IPS-NIHi7 (cell line): ENCODE data around the gene RYR1.
"Not testable (repeated sequence)": the region's sequence is repeated elsewhere in the genome, so short reads cannot be mapped to it uniquely, and the experiment has no call there.

Source experiments
- DNase-seq: peaks from one replicate; pipeline ENCODE4 v3.0.0; 2012; ENCODE audit warnings: mixed read lengths; ENCODE audit errors: extremely low spot score

The RYR1 gene

DNA sequence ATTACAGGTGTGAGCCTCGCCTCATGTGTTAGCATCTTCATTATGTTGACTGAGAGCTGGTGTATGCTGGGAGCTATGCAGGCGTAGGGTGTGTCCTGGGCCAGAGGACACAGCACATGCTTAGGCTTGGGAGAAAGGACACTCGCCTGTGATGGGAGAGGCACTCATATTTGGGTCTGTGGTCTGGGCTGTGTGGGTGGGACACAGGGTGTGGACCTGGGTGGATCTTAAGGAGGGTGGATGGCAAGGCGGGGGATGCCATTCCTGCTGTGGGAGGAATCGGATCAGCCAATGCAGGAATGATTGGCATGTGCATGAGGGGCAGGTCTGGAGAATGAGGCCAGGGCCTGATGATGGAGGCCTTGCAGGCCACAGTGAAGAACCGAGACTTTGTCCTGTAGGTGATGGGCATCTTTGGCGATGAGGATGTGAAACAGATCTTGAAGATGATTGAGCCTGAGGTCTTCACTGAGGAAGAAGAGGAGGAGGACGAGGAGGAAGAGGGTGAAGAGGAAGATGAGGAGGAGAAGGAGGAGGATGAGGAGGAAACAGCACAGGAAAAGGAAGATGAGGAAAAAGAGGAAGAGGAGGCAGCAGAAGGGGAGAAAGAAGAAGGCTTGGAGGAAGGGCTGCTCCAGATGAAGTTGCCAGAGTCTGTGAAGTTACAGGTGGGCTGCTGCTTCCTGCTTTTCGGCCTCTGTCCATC, 55.4 kb downstream of the RYR1 start:
- DNase-seq: no peak

- no peak for DNase-seq
Measured at GRCh38 chr19:38490861-38491260, 57.4 kb downstream of the RYR1 start.

DNA sequence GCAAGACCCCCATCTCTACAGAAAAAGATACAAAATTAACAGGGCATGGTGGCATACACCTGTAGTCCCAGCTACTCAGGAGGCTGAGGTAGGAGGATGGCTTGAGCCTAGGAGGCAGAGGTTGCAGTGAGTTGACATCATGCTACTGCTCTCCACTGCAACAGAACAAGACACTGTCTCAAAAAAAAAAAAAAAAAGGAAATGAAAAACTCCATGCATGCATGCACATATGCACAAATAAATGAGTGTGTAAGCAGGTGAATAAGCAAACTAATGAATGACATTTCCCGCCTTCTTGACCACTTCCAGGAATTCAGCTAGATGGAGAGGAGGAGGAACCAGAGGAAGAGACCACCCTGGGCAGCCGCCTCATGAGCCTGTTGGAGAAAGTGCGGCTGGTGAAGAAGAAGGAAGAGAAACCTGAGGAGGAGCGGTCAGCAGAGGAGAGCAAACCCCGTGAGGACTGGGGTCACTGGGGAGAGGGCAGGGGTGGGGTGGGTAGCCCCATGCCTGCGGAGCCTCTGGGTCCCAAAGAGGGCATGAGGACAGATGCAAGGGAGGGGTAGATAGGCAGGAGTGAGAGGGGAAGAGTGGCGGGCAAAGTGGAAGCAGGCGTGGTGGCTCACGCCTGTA, 58.8 kb downstream of the RYR1 start:
- no peak for DNase-seq

GRCh38 chr19:38494379-38494778, 60.9 kb downstream of the RYR1 start:
- DNase-seq: no peak

DNA sequence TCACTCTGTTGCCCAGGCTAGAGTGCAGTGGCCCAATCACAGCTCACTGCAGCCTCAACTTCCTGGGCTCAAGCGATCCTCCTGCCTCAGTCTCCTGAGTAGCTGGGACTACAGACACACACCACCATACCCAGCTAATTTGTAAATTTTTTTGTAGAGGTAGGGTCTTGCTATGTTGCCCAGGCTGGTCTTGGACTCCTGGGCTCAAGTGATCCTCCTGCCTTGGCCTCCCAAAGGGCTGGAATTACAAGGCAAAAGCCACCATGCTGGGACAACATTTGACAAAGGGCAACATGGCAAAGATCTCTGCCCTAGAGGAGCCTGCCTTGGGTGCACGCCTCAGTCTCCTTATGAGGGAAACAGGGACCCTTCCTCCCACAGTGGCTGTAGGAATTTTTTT, 61.9 kb downstream of the RYR1 start:
- DNase-seq: not testable (repeated sequence)

DNA sequence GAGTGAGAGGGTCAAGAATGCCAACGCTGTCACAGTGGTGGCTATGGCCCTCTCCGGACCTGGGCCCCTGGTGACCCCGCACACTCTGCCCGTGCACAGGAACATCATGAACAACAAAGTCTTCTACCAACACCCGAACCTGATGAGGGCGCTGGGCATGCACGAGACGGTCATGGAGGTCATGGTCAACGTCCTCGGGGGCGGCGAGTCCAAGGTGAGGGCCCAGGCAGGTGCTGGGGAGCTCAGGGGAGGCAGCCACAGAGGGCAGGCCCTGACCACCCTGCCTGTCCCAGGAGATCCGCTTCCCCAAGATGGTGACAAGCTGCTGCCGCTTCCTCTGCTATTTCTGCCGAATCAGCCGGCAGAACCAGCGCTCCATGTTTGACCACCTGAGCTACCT, 62.6 kb downstream of the RYR1 start:
- no peak for DNase-seq

DNA sequence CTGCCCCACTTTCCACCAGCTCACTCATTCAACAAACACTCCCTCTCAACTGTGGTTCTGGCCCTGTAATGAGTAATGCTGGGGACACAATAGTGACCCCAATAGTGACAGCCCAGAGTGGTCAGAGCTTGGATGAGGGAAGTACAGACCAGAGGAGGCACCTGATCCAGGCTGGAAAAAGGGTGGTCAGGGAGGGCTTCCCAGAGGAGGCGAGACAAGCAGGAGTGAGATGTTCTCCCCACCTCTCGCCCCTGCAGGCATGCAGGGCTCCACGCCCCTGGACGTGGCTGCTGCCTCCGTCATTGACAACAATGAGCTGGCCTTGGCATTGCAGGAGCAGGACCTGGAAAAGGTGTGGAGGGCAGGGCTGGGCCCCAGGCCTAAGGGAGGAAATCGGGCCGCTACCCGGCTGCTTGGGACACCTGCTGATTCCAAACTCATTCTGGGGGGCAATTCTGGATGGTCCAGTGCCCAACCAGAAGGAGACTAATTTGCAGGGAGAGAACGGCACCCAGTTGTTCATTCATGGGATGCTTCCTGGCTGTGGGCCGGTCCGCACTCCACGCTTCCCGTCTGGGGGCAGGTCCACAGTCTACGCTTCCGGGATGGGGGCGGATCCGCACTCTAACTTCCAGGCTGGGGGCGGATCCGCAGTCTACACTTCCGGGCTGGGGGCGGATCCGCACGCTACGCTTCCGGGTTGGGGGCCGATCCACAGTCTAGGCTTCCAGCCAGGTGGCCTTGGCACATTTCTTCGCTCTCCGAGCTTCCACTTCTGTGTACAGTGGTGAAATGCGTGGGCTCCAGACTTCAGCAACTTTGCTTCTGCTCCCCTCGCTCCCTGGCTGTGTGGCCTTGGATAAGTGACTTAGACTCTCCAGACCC, 63.4 kb downstream of the RYR1 start:
- DNase-seq: no peak

GRCh38 chr19:38497907-38498306, 64.4 kb downstream of the RYR1 start:
- no peak for DNase-seq

GRCh38 chr19:38499532-38499931, 66.0 kb downstream of the RYR1 start:
- no peak for DNase-seq

GRCh38 chr19:38500450-38500849, 67.0 kb downstream of the RYR1 start:
- no peak for DNase-seq

- no peak for DNase-seq
Measured at GRCh38 chr19:38502410-38503076, 69.1 kb downstream of the RYR1 start.

- DNase-seq: no peak
Measured at GRCh38 chr19:38503077-38503410, 69.6 kb downstream of the RYR1 start.

DNA sequence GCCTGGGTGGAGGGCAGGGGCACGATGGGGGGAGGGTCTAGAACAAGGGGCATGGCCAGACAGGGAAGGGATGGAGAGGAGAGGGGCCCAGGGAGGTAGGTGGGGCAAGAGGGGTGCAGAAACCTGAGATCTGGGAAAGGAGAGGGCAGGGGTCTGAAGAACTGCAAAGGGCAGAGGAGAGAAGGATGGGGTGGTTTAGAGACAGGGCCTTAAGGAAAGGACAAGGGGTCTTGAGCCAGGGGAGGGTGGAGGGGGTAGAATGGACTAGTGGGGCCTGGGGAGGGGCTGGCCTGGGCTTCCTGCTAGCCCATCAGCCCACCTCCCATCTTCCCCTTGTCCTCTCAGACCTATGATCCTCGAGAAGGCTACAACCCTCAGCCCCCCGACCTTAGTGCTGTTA, 72.5 kb downstream of the RYR1 start:
- DNase-seq: no peak

GRCh38 chr19:38506375-38506722, 72.9 kb downstream of the RYR1 start:
- DNase-seq: no peak

DNA sequence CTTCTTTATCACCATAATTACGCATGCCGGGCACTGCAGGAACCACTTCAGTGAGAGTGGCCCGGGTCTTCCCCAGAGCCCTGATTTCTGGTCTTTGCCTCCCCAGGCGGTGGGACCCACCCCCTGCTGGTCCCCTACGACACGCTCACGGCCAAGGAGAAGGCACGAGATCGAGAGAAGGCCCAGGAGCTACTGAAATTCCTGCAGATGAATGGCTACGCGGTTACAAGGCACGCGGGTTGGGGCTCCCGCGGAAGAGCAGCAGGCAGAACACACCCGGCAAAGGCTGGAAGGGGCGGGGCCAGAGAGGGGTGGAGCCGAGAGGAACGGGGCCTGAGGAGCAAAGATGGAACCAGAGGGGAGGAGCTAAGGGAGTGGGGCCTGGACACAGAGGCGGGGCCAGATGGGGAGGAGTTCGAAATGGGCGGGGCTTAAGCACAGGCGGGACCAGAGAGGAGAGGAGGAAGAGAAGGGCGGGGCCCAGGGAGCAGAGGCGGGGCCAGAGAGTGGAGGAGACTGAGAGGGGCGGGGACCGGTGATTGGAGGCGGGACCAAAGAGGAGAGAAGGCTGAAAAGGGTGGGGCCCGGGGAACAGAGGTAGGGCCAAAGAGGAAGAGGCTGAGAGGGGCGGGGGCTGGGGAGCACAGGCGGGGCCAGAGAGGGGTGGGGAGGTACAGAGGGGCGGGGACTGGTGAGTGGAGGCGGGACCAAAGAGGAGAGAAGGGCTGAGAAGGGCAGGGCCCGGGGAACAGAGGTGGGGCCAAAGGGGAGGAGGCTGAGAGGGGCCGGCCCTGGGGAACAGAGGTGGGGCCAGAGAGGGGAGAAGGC, 73.4 kb downstream of the RYR1 start:
- peak; percentile 100 for DNase-seq

- DNase-seq: no peak
Measured at GRCh38 chr19:38507551-38508127, 74.1 kb downstream of the RYR1 start.

DNA sequence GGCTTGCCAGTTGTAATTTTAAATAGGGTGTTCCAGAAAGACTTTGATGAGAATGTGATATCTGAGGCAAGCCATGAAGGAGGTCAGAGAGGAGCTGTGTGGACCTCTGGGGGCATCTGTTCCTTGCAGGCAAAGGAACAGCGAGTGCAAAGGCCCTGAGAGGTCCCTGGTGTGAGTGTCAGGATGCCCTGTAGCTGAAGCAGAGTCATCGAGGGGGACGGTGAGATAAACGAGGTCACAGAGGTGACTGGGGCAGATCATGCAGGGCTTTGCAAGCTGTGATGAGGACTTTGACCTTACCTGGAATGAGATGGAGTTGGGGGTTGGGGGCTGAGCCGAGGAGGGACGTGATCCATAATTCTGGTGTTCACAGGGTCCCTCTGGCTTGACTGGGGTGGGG, 75.0 kb downstream of the RYR1 start:
- DNase-seq: no peak

DNA sequence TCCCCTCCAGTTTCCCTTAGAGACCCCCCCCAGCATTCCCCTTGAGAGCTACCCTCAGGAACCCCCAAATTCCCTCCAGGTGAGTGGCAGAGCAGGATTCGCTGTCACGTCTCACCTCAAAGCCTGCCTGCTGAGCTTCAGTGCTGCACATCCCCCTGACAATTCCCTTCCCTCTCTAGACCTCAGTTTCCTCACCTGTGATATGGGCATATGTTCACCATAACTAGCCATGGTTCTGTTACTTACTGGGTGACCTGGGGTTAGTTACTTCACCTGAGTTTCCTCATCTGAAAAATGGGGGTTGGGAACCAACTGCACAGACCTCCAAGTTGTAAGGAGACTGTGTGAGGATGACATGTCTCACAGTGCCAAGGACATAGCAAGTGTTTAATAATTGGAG, 75.5 kb downstream of the RYR1 start:
- DNase-seq: no peak

DNA sequence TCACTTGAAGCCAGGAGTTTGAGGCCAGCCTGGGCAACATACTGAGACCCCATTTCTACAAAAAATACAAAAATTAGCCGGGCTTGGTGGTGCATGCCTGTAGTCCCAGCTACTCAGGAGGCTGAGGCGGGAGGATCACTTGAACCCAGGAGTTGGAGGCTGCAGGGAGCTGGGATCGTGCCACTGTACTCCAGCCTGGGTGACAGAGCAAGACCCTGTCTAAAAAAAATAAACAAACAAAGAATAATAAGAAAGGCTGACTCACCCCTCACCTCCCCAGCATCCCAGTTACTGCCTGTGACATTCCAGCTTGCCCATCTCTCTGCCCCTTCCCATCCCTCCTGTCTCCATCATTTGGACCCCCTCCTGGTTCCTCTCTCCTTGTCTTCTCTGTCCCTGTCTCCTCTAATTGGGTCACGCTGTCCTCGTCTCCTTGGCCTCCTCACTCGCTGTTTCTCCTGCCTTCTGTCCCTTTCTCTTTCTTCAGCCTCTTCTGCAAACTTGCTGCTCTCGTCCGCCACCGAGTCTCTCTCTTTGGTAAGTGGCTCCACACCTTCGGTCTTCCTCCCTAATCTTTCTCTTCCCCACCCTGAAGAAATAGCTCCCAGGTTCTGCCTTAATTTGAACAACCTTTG, 77.7 kb downstream of the RYR1 start:
- DNase-seq: no peak

DNA sequence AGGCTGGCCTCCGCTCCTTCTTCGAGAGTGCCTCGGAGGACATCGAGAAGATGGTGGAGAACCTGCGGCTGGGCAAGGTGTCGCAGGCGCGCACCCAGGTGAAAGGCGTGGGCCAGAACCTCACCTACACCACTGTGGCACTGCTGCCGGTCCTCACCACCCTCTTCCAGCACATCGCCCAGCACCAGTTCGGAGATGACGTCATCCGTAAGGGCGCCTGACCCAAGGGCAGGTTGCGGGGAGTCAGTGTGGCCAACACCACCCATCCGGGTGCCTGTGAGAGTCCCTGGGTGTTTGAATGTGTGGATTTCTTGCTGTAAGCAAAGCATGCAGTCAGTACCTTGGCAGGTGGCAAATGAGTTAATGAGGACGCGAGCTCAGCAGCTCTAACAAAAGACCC, 78.8 kb downstream of the RYR1 start:
- DNase-seq: no peak

- DNase-seq: not testable (repeated sequence)
Measured at GRCh38 chr19:38513156-38513555, 79.7 kb downstream of the RYR1 start.
